ENCODE measurements around the gene AGPAT3.

GRCh38 chr21:43835050-43835449, 30.0 kb upstream of the AGPAT3 start:
- TF ChIP-seq, protein P1, sequence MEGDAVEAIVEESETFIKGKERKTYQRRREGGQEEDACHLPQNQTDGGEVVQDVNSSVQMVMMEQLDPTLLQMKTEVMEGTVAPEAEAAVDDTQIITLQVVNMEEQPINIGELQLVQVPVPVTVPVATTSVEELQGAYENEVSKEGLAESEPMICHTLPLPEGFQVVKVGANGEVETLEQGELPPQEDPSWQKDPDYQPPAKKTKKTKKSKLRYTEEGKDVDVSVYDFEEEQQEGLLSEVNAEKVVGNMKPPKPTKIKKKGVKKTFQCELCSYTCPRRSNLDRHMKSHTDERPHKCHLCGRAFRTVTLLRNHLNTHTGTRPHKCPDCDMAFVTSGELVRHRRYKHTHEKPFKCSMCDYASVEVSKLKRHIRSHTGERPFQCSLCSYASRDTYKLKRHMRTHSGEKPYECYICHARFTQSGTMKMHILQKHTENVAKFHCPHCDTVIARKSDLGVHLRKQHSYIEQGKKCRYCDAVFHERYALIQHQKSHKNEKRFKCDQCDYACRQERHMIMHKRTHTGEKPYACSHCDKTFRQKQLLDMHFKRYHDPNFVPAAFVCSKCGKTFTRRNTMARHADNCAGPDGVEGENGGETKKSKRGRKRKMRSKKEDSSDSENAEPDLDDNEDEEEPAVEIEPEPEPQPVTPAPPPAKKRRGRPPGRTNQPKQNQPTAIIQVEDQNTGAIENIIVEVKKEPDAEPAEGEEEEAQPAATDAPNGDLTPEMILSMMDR (IDR thresholded peaks at IDR 0.05), result no peak
- TF ChIP-seq POLR2A (IDR thresholded peaks at IDR 0.05), result no peak
